Measurements from ENCODE around the gene AMTN. TPM values are rescaled to one million over a fixed set of nuclear protein-coding genes. Genes with fewer than 3 reads are reported as not detected.

Gene AMTN
- polyA plus RNA-seq, 1 of the 3 experiments (the other 2 are of a cell fraction), result not detected

DNA sequence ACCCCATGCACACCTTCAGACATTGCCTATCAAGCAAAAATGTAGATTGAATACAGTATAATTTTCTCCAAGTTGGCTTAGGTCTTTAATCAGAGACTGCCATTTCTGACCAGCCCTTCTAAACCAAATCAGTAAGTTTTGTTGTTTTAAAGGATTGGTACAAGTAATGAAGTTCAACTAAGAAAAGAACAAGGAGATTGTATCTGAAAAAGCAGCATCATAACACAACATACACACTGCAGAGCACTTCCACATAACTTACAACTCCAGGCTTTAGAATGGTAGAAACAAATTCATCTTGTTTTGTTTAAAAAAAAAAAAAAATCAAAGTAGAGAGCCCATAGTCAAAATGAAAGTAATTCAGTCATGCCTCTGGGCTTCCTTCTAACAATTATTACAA is 57.6 kb downstream of the AMTN start:
- CTCF ChIA-PET, result no interaction called here
- H3K9ac ChIP-seq, result no peak overlapping the region
- no peaks in the 10 kb centered on the region for H3F3A ChIP-seq (replicated peaks; ENCODE audit: insufficient read depth)
- no peaks in the 10 kb centered on the region for H3K9me3 ChIP-seq
- TF ChIP-seq SMC3 (IDR thresholded peaks at IDR 0.05; ENCODE audit: low read depth, low read length), result no peak
- TF ChIP-seq, protein P1, sequence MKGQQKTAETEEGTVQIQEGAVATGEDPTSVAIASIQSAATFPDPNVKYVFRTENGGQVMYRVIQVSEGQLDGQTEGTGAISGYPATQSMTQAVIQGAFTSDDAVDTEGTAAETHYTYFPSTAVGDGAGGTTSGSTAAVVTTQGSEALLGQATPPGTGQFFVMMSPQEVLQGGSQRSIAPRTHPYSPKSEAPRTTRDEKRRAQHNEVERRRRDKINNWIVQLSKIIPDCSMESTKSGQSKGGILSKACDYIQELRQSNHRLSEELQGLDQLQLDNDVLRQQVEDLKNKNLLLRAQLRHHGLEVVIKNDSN (IDR thresholded peaks at IDR 0.05; ENCODE audit: borderline replicate concordance, low read depth), result no peak
- no peaks in the 10 kb centered on the region for H4K20me1 ChIP-seq (ENCODE audit: insufficient read depth)
- no peak overlapping the region for H3K4me2 ChIP-seq
- no peaks in the 10 kb centered on the region for H3K9me2 ChIP-seq
- no peak for DNase-seq
- no peaks in the 10 kb centered on the region for H3K79me2 ChIP-seq (ENCODE audit: insufficient read depth)
- H3K4me3 ChIP-seq (ENCODE audit: low read depth in 2 of 2, low read length in 1 of 2), result no peak overlapping the region
- H3K27me3 ChIP-seq (ENCODE audit: insufficient read depth), result no peaks in the 10 kb centered on the region; the same call in 1 of the 2 replicates
- no peak overlapping the region for H2AFZ ChIP-seq (ENCODE audit: low read depth)
- H3K36me3 ChIP-seq (replicated peaks in 1 of 2; ENCODE audit: control insufficient read depth in 1 of 2, insufficient read depth in 2 of 2, low read length in 1 of 2), result no peaks in the 10 kb centered on the region
- no peaks in the 10 kb centered on the region for H3K4me1 ChIP-seq (ENCODE audit: control insufficient read depth in 1 of 2, insufficient read depth in 2 of 2, low read depth in 1 of 2, low read length in 1 of 2)
- no peak overlapping the region for H3K27ac ChIP-seq (ENCODE audit: low read depth in 2 of 2, low read length in 1 of 2)
- POLR2A ChIA-PET, result no interaction called here

DNA sequence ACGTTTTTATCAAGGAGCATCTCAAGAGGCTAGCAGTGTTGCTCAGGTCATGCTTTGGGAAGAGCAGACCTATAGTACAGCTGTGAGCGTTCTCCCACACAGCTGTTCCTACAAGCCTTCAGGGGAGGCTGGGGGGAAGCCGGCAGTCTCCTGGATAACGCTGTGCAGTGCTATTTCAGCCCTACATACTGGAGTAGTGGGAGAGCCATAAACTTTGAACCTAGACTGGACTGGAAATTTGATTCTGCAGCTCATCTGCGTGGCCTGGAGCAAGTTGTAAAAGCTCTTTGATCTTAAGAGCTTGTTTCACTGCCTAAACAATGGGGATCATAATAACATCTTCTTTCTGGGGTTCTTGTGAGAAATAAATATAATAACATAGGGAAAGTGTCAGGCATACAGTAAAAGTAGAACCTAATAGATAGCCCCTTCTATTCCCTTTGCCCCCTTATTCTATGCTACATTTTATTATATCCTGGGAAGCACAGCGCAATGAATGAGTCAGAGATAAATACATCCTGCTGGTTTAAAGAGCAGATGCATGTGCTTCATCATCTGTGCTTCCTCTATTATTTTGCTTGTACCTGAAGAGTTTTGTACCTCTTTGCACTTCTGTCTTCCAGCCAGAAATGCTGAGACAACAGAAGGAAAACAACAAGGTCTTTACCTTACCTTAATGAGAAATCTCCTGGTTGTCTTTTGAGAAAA is 59.0 kb downstream of the AMTN start:
- H4K20me1 ChIP-seq (ENCODE audit: insufficient read depth), result no peaks in the 10 kb centered on the region
- no peaks in the 10 kb centered on the region; the same call in 1 of the 2 replicates for H3K27me3 ChIP-seq (ENCODE audit: insufficient read depth)
- POLR2A ChIA-PET, result no interaction called here

More for the DNA sequence above, 59.0 kb downstream of the AMTN start:
- no peak for TF ChIP-seq SMC3 (IDR thresholded peaks at IDR 0.05; ENCODE audit: low read depth, low read length)
- TF ChIP-seq, protein P2, sequence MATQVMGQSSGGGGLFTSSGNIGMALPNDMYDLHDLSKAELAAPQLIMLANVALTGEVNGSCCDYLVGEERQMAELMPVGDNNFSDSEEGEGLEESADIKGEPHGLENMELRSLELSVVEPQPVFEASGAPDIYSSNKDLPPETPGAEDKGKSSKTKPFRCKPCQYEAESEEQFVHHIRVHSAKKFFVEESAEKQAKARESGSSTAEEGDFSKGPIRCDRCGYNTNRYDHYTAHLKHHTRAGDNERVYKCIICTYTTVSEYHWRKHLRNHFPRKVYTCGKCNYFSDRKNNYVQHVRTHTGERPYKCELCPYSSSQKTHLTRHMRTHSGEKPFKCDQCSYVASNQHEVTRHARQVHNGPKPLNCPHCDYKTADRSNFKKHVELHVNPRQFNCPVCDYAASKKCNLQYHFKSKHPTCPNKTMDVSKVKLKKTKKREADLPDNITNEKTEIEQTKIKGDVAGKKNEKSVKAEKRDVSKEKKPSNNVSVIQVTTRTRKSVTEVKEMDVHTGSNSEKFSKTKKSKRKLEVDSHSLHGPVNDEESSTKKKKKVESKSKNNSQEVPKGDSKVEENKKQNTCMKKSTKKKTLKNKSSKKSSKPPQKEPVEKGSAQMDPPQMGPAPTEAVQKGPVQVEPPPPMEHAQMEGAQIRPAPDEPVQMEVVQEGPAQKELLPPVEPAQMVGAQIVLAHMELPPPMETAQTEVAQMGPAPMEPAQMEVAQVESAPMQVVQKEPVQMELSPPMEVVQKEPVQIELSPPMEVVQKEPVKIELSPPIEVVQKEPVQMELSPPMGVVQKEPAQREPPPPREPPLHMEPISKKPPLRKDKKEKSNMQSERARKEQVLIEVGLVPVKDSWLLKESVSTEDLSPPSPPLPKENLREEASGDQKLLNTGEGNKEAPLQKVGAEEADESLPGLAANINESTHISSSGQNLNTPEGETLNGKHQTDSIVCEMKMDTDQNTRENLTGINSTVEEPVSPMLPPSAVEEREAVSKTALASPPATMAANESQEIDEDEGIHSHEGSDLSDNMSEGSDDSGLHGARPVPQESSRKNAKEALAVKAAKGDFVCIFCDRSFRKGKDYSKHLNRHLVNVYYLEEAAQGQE (IDR thresholded peaks at IDR 0.05; ENCODE audit: low read depth, low read length), result no peak
- no peak for TF ChIP-seq TAF1 (IDR thresholded peaks at IDR 0.05; ENCODE audit: borderline replicate concordance, low read depth, low read length)
- no peak for TF ChIP-seq POLR2AphosphoS5 (IDR thresholded peaks at IDR 0.05; ENCODE audit: low read depth, low read length)
- no peak for TF ChIP-seq ELF1 (IDR thresholded peaks at IDR 0.05)
- TF ChIP-seq FOSL2 (IDR thresholded peaks at IDR 0.05; ENCODE audit: borderline replicate concordance, low read depth), result no peak
- no peak for TF ChIP-seq EZH2phosphoT487 (IDR thresholded peaks at IDR 0.05; ENCODE audit: borderline replicate concordance, low read depth)
- CTCF ChIA-PET, result no interaction called here
- no peaks in the 10 kb centered on the region for H3K9me2 ChIP-seq
- no peak overlapping the region for H3K4me2 ChIP-seq
- no peak overlapping the region for H3K9ac ChIP-seq
- no peak for DNase-seq
- no peaks in the 10 kb centered on the region for H3K79me2 ChIP-seq (ENCODE audit: insufficient read depth)
- H3K4me3 ChIP-seq (ENCODE audit: low read depth in 2 of 2, low read length in 1 of 2), result no peak overlapping the region
- no peaks in the 10 kb centered on the region for H3K36me3 ChIP-seq (replicated peaks in 1 of 2; ENCODE audit: control insufficient read depth in 1 of 2, insufficient read depth in 2 of 2, low read length in 1 of 2)
- no peaks in the 10 kb centered on the region for H3F3A ChIP-seq (replicated peaks; ENCODE audit: insufficient read depth)
- H2AFZ ChIP-seq (ENCODE audit: low read depth), result no peak overlapping the region
- H3K27ac ChIP-seq (ENCODE audit: low read depth in 2 of 2, low read length in 1 of 2), result no peak overlapping the region
- H3K9me3 ChIP-seq, result no peaks in the 10 kb centered on the region
- 3% methylated on average over 4 of the region's 6 CpGs for WGBS (ENCODE audit: low lambda C conversion rate)
- H3K4me1 ChIP-seq (ENCODE audit: control insufficient read depth in 1 of 2, insufficient read depth in 2 of 2, low read depth in 1 of 2, low read length in 1 of 2), result no peaks in the 10 kb centered on the region
